GM21423 (cell line): ENCODE data around the gene RRP9.

ENCODE experiments used
- ATAC-seq: cut with Tn5 transposase; IDR thresholded peaks from one replicate; pipeline ENCODE4 v1.9.1; 2021; ENCODE audit warnings: mild to moderate bottlenecking, moderate library complexity; ENCODE audit not compliant: unreplicated experiment

RRP9 gene

DNA sequence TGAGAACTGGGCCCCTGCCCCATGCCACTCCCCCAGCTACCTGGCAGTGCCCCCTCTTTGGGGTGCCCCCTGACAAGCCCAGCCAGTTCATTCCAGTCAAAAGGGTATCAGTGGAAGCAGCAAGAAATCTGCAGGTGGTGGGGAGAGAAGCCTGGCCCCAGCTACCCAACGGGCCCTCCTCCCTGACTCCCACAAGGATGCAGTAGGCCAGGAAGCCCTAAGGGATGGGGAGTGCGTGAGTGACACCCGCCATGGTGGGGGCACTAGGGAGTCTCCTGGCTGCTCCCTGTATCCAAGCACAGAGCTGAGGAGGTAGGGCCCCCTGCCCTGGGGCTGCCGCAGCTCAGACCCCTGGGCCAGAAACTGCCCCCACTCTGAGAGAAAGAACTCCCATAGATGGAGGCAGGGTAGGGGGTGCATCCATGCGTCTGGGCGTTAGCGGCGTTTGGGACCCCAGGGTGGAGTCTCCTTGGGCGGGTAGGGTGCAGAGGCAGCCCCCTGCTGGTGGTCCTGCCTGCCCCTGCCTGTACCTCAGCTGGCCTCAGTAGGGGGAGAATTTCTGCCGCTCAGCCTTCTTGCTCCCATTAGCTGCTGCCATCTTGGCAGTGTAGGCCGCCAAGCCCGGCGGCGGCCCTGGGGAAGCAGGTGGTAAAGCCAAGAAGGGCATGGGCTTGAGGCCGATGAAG lies 16.0 kb upstream of the RRP9 start:
- no peak for ATAC-seq

- no peak for ATAC-seq
Measured at GRCh38 chr3:51955893-51956770, 14.4 kb upstream of the RRP9 start.

- no peak for ATAC-seq
Measured at GRCh38 chr3:51955175-51955892, 13.6 kb upstream of the RRP9 start, which contains the start of gene GPR62. TSS of gene GPR62 (plus strand) at chr3:51955381. CDS start at chr3:51955653, 272 bp downstream.

DNA sequence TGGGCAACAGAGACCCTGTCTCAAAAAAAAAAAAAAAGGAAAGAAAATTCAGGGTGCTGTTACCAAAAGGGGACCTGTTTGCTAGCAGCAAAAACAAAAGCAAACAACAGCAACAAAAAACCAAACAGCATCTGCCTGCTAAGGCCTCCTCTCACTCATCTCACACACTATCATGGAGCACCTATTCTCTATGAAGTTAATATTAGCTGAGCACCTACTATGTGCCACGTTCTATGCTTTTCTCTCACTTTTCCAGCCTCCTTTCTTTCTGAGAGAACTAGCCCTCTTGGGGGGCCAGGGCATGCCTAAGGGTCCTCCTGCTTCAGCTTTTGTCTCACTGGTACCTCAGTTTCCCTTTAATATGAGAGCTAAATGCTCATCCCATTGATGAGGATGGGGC lies 13.0 kb upstream of the RRP9 start:
- ATAC-seq, result no peak

DNA sequence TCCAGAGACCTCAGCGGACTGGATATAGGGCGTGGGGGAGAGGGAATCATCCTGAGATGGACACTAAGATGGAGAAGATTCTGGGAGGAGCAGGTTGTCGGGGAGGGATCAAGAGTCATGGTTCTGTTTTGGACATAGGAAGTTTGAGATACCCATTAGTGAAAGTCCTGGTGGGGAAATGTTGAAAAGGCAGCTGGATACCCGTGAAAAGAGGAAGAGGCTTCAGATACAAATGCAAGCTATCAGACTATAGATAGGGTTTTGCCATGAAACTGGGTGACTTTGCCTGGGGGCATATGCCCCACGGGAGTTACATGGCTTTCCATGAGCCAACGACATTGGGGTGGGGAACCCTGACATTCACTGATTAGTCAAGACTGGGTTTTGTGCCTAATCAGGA lies 12.4 kb upstream of the RRP9 start:
- ATAC-seq, result no peak

DNA sequence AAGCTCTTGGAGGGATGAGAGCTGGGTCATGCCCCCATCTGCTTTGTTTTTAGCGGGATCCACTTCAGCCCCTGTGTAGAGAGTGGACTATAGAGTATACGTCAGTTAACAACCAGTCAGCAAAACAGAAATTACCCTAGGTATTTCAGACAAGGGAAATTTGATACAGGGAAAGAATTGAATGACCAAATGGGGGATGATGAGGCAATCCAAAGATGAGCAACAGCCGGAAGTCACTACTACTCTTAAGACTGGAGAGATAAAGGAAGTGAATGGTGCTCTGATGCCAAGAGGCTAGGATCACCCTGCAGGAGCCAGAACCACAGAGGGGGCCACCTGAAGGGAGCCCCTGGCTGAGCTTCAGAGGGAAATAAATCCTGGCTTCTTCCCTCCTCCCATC lies 11.7 kb upstream of the RRP9 start:
- ATAC-seq, result no peak

DNA sequence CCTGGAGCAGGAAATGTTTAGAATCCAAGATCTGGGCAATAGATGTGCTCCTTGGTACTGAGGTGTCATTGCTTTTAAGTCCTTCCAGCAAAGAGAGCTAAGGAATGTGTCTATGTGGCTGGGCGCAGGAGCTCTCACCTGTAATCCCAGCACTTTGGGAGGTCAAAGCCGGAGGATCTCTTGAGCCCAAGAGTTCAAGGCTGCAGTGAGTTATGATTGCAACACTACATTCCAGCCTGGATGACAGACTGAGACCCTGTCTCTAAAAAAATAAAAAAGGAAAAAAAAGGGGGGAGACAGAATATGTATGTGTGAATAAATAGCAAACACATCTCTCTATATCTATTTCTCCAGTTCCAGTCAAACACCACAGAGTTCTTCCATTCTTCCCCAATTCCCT lies 9.2 kb upstream of the RRP9 start:
- no peak for ATAC-seq

DNA sequence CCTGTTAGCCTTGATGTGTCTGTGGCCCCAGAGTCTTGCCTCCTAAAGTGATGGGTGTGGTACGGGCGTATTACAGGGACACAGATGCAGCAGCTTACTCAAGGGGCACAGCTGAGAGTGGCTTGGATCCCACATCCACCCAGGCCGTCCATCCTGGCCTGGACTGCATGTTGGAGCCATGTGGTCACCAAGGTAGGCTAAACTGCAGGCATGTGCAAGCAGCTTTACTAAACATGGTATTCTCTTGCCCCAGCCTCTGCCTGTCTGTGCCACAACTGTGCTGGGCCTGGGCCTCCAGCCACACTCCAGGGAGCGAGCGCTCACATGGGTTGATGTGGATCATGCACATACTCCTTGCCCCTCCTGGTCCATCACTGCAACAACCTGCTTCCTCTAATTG lies 7.4 kb upstream of the RRP9 start:
- no peak for ATAC-seq

- ATAC-seq, result no peak
Measured at GRCh38 chr3:51948016-51948580, 6.4 kb upstream of the RRP9 start.

- no peak for ATAC-seq
Measured at GRCh38 chr3:51947215-51947900, 5.7 kb upstream of the RRP9 start.

- ATAC-seq, result no peak
Measured at GRCh38 chr3:51946796-51947195, 5.1 kb upstream of the RRP9 start.

GRCh38 chr3:51945926-51946705 lies 4.4 kb upstream of the RRP9 start:
- ATAC-seq, result no peak

DNA sequence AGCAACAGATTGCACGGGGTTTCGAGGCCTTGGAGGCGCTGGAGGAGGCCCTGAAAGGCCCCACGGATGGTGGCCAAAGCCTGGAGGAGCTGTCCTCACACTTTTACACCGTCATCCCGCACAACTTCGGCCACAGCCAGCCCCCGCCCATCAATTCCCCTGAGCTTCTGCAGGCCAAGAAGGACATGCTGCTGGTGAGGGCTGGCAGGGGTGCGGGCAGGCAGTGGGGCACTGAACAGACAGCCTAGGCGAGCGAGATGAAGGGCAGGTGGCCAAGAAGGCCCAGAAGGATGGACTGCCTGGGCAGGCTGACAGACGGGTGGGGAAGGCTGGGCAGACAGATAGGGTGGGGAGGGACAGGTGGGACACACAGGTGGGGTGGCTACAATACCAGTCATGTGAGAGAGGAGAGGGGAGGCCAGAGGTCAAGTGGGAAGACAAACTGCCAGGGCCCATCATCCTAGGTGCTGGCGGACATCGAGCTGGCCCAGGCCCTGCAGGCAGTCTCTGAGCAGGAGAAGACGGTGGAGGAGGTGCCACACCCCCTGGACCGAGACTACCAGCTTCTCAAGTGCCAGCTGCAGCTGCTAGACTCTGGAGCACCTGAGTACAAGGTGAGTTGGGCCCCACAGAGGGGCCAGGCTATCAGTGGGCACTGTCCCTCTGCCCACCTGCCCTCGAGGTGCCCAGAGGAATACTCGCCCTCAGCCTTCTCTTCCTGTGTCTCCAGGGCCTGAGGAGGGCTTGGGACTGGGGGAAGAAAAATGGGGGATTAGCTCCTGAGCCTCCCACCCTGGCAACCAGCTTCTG lies 3.5 kb upstream of the RRP9 start:
- no peak for ATAC-seq

- no peak for ATAC-seq
Measured at GRCh38 chr3:51944451-51945021, 2.8 kb upstream of the RRP9 start.

- no peak for ATAC-seq
Measured at GRCh38 chr3:51943451-51944391, 2.0 kb upstream of the RRP9 start.

DNA sequence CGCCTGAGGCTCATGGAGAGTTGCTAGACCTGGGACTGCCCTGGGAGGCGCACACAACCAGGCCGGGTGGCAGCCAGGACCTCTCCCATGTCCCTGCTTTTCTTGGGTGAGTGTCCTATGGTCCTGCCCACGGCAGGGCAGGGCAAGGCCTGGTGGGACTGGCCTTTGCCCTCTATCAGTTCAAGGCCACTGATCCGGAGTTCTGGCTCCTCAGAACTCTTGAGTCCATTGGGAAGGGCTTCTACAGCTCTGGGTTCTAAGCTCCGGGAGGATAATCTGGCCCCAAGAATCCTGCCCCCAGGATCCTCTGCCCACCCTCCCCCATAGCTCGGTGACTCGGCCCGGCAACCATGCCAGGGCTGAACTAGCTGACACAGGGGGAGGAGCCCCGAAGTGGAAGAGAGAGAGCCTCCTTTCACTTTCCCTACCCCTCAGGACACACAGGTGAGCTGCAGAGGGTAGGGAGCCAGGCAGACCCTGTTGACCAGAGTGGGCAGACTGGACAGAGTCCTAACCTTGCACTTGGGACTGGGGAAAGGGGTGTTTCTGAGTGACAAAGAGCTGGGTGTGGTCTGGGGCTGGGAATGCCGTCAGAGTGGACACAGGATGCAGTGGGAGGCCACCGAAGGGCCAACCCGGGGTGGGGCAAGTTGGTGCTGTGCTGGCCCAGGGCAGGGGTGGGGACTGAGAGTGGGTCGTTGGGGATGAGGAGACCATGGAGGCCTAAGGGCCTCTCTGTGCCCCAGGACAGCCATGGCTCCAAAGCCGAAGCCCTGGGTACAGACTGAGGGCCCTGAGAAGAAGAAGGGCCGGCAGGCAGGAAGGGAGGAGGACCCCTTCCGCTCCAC lies 1.1 kb upstream of the RRP9 start:
- peak; percentile 28 for ATAC-seq

- ATAC-seq, result no peak
Measured at GRCh38 chr3:51941463-51941797, 274 bp downstream of the RRP9 start.
